HL-60 (cell line): ENCODE data around the gene GABRR2.

ENCODE experiments used
- DNase-seq, 2 experiments: peaks; one replicate each; pipeline ENCODE4 v3.0.0-alpha.2; 2010 to 2020; ENCODE audit warnings: low read depth in 1 of 2, low spot score in 1 of 2
- H3K27ac ChIP-seq: fragments of 250-450 bp; sonication (Bioruptor Pico); replicated peaks from 2 replicates; pipeline ENCODE4 v1.5.1; 2020; ENCODE audit warnings: mild to moderate bottlenecking, moderate library complexity
- H3K27me3 ChIP-seq: fragments of 250-450 bp; sonication (Bioruptor Pico); 2 replicates; pipeline ENCODE4 v1.5.1; 2021; ENCODE audit warnings: mild to moderate bottlenecking, moderate library complexity; ENCODE audit not compliant: insufficient read depth, poor library complexity, severe bottlenecking
- H3K4me3 ChIP-seq: replicated peaks from 2 replicates; pipeline ENCODE4 v1.5.1; 2011; ENCODE audit warnings: mild to moderate bottlenecking, control low read depth, low read length; ENCODE audit not compliant: insufficient read depth
- GABPA ChIP-seq: IDR thresholded peaks from 2 replicates; pipeline ENCODE4 v1.6.1; 2012; ENCODE audit warnings: low read depth
- POLR2AphosphoS5 ChIP-seq: IDR thresholded peaks from 2 replicates; pipeline ENCODE4 v1.6.1; 2012; ENCODE audit warnings: low read depth
- SPI1 ChIP-seq: IDR thresholded peaks from 2 replicates; pipeline ENCODE4 v1.6.1; 2012; ENCODE audit warnings: low read depth, mild to moderate bottlenecking, borderline replicate concordance
- TF ChIP-seq, protein P1 (sequence below): IDR thresholded peaks from 2 replicates; pipeline ENCODE4 v1.6.1; 2012; ENCODE audit warnings: low read depth; ENCODE audit not compliant: insufficient replicate concordance
- TF ChIP-seq, protein P2 (sequence below): IDR thresholded peaks from one replicate; pipeline ENCODE4 v1.5.1; 2011; ENCODE audit warnings: low read length, control low read depth, inconsistent platforms; ENCODE audit not compliant: insufficient read depth

The GABRR2 gene

DNA sequence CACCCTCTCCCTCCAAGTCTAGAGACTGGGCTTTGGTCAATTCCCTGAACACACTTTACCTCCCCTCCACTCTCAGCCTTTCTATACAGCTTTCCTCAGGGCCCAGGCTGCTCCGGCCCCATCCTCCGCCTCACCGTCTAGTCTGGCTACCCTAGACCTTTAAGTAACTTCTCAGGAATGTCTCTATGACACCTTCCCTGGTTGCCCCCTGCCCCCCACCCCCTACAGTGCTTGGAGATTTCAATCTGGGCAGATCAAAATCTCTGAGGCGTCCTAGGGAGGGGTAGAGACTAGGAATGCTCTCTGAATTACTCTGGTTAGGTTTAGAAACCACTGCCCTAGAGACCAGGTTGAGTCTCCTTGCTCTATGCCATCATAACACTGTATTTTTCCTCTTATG, 31.3 kb upstream of the GABRR2 start:
- no peak overlapping the region; the same call in 1 of the 2 replicates for H3K27ac ChIP-seq
- no peaks in the 10 kb centered on the region for H3K27me3 ChIP-seq
- no peak for TF ChIP-seq GABPA
- no peak for TF ChIP-seq POLR2AphosphoS5
- TF ChIP-seq, protein P1, sequence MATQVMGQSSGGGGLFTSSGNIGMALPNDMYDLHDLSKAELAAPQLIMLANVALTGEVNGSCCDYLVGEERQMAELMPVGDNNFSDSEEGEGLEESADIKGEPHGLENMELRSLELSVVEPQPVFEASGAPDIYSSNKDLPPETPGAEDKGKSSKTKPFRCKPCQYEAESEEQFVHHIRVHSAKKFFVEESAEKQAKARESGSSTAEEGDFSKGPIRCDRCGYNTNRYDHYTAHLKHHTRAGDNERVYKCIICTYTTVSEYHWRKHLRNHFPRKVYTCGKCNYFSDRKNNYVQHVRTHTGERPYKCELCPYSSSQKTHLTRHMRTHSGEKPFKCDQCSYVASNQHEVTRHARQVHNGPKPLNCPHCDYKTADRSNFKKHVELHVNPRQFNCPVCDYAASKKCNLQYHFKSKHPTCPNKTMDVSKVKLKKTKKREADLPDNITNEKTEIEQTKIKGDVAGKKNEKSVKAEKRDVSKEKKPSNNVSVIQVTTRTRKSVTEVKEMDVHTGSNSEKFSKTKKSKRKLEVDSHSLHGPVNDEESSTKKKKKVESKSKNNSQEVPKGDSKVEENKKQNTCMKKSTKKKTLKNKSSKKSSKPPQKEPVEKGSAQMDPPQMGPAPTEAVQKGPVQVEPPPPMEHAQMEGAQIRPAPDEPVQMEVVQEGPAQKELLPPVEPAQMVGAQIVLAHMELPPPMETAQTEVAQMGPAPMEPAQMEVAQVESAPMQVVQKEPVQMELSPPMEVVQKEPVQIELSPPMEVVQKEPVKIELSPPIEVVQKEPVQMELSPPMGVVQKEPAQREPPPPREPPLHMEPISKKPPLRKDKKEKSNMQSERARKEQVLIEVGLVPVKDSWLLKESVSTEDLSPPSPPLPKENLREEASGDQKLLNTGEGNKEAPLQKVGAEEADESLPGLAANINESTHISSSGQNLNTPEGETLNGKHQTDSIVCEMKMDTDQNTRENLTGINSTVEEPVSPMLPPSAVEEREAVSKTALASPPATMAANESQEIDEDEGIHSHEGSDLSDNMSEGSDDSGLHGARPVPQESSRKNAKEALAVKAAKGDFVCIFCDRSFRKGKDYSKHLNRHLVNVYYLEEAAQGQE = no peak

DNA sequence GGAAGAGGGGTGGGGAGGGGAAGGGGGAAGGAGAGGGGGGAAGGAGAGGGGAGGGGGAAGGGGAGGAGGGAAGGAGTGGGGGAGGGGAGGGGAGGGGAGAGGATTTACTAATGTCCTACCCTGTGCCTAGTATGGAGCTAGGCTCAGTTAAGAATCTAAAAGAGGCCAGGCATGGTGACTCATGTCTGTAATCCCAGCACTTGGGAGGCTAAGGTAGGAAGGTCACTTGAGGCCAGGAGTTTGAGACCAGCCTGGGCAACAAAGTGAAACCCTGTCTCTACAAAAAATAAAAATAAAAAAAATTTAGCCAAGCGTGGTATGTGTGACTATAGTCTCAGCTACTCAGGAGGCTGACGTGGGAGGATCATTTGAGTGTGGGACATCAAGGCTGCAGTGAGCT, 24.5 kb upstream of the GABRR2 start:
- no peak for DNase-seq
- Histone ChIP-seq H3K4me3 (no peak overlapping the region), H3K27me3 (no peaks in the 10 kb centered on the region), H3K27ac (no peak overlapping the region)
- TF ChIP-seq SPI1 (no peak), POLR2AphosphoS5 (no peak), GABPA (no peak)
- TF ChIP-seq, protein P1 = no peak
- TF ChIP-seq, protein P2, sequence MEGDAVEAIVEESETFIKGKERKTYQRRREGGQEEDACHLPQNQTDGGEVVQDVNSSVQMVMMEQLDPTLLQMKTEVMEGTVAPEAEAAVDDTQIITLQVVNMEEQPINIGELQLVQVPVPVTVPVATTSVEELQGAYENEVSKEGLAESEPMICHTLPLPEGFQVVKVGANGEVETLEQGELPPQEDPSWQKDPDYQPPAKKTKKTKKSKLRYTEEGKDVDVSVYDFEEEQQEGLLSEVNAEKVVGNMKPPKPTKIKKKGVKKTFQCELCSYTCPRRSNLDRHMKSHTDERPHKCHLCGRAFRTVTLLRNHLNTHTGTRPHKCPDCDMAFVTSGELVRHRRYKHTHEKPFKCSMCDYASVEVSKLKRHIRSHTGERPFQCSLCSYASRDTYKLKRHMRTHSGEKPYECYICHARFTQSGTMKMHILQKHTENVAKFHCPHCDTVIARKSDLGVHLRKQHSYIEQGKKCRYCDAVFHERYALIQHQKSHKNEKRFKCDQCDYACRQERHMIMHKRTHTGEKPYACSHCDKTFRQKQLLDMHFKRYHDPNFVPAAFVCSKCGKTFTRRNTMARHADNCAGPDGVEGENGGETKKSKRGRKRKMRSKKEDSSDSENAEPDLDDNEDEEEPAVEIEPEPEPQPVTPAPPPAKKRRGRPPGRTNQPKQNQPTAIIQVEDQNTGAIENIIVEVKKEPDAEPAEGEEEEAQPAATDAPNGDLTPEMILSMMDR = no peak

More for the DNA sequence above, 31.3 kb upstream of the GABRR2 start:
- no peak for DNase-seq
- no peak overlapping the region for H3K4me3 ChIP-seq

DNA sequence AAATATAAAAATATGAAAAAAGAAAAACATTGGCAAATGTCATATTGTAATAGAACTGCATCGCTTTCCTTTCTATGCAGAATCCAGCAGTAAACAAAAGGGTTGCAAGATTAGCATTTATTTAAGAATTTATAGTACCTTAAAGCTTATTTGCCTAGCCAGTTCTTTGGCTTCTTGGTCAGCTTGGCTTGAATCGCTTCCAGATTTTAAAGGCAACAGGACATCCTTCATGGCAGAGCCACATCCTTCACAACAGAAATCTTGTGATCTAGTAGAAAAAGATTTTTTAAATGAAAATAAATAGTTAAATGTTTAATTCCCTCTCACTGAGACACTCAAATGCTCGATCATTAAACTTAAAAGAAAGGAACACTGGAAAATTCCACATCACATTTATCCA, 20.1 kb upstream of the GABRR2 start:
- Histone ChIP-seq H3K4me3 (no peak overlapping the region), H3K27ac (no peak overlapping the region), H3K27me3 (no peaks in the 10 kb centered on the region)
- no peak for TF ChIP-seq SPI1
- TF ChIP-seq GABPA = no peak
- TF ChIP-seq, protein P2 = no peak
- TF ChIP-seq POLR2AphosphoS5 = no peak
- TF ChIP-seq, protein P1 = no peak
- DNase-seq = no peak

DNA sequence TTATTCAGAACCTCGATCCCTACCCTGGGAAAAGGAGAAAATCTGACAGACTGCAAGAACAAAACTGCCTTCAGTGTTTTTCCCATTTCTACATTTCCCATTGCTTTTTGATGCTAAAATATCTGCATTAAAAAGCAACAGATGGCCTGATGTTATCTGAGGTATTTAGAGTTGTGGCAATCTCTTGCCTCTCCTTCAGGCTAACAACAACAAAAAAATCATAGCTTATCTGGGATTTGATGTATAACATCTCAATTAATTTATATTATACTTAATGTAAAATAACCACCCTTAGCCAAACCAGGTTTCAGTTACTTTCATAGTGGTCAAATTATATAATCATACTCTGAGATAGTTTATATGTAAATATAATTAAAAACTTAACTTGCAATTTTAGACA, 15.8 kb upstream of the GABRR2 start:
- H3K27me3 ChIP-seq = no peaks in the 10 kb centered on the region
- DNase-seq = no peak
- no peak overlapping the region for H3K4me3 ChIP-seq
- TF ChIP-seq, protein P1 = no peak
- TF ChIP-seq SPI1 (no peak), GABPA (no peak), POLR2AphosphoS5 (no peak)
- TF ChIP-seq, protein P2 = no peak
- no peak overlapping the region for H3K27ac ChIP-seq
